ENCODE results near the gene TRABD2B.

DNA sequence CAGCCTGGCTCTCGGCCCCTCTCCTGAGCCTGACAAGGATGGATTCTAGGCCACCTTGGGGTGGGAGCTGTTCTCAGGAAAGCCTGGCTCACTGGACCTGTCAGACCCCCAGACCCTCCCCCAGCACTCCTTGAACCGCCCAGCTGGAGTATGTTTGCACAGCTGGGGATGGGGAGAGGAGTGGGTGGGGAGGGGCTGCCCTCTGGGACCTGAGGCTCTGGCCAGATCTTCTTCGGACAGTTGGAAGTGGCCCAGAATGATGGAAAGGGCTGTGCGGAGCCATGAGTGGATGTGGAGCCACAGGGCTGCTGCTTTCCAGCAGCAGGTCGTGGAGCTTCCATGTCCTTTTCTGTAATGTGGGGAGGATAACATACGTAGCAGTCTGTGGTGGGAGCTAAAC lies 43.0 kb upstream of the TRABD2B start:
- TF ChIP-seq CTCF (IDR thresholded peaks at IDR 0.05), result no peak
- no peak for TF ChIP-seq POLR2A (IDR thresholded peaks at IDR 0.05)
- TF ChIP-seq POLR2AphosphoS5 (IDR thresholded peaks at IDR 0.05), result no peak

All from prostate gland (tissue), 2 donors.